ENCODE results near the gene UBE2G1. TPM values are rescaled to one million over a fixed set of nuclear protein-coding genes. Genes with fewer than 3 reads are reported as not detected.

Gene UBE2G1
- total RNA-seq, 4 donors from 2014 or later: 26.4 to 54.1 (median 35.7) TPM

DNA sequence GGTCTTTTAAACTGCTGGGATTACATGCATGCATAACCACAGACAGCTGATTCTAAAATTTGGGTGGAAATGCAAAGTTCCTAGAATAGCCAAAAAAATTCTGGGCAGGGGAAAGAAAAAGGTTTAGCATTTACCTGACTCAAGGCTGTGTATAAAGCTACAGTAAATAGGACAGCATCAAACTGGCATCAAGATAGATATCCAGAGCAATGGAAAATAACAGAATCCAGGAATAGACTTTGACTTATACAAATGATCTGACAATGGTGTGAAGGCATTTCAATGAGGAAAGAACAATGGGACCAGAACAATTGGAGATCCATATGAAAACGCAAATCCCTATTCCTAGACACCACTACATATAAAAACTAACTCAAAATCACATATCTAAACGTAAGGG is 115.6 kb downstream of the UBE2G1 start:
- Histone ChIP-seq H3K36me3 (no peaks in the 10 kb centered on the region), H3K27ac (no peak overlapping the region), H3K27me3 (no peaks in the 10 kb centered on the region), H3K9me3 (no peaks in the 10 kb centered on the region), H3K4me1 (peaks cover 0 to 34% (median 0%) of the 10 kb centered on the region in 4 donors), H3K4me3 (no peak overlapping the region)
- no peak for TF ChIP-seq POLR2A (IDR thresholded peaks at IDR 0.05)
- TF ChIP-seq, protein P1, sequence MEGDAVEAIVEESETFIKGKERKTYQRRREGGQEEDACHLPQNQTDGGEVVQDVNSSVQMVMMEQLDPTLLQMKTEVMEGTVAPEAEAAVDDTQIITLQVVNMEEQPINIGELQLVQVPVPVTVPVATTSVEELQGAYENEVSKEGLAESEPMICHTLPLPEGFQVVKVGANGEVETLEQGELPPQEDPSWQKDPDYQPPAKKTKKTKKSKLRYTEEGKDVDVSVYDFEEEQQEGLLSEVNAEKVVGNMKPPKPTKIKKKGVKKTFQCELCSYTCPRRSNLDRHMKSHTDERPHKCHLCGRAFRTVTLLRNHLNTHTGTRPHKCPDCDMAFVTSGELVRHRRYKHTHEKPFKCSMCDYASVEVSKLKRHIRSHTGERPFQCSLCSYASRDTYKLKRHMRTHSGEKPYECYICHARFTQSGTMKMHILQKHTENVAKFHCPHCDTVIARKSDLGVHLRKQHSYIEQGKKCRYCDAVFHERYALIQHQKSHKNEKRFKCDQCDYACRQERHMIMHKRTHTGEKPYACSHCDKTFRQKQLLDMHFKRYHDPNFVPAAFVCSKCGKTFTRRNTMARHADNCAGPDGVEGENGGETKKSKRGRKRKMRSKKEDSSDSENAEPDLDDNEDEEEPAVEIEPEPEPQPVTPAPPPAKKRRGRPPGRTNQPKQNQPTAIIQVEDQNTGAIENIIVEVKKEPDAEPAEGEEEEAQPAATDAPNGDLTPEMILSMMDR (IDR thresholded peaks at IDR 0.05): no peak
- DNase-seq: no peak

DNA sequence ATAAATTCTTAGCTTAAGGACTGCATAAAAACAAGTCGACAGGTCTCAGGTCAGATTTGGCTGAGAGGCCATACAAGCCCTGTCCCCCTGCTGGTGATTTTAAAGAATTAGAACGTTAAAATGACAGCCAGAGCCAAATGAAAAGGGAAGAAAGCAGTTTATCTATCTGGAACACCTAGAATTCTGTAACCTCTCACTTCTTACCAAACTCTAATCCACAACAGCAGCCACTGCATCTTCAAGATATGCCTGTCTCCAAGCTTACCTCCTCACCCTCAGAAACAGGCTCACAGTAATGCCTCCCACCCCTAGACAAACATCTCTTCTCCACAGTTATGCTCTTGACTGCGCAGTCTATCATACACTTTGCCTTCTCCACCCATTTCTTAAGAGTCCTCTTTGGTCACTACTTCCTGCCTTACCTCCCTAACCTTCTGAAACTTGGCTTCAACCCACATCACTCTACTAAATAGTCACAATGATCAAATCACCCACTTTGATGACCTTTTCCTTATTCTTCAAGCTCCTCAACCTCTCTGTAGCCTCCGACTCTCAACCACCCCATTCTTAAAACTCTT is 116.9 kb downstream of the UBE2G1 start:
- Histone ChIP-seq H3K27ac (no peak overlapping the region), H3K36me3 (no peaks in the 10 kb centered on the region), H3K4me1 (peaks cover 0 to 36% (median 0%) of the 10 kb centered on the region in 4 donors), H3K4me3 (no peak overlapping the region), H3K9me3 (no peaks in the 10 kb centered on the region), H3K27me3 (no peaks in the 10 kb centered on the region)
- no peak for DNase-seq
- TF ChIP-seq POLR2A (IDR thresholded peaks at IDR 0.05): no peak
- TF ChIP-seq, protein P1 (IDR thresholded peaks at IDR 0.05): peak; percentile 17 to 48 (median 42)

DNA sequence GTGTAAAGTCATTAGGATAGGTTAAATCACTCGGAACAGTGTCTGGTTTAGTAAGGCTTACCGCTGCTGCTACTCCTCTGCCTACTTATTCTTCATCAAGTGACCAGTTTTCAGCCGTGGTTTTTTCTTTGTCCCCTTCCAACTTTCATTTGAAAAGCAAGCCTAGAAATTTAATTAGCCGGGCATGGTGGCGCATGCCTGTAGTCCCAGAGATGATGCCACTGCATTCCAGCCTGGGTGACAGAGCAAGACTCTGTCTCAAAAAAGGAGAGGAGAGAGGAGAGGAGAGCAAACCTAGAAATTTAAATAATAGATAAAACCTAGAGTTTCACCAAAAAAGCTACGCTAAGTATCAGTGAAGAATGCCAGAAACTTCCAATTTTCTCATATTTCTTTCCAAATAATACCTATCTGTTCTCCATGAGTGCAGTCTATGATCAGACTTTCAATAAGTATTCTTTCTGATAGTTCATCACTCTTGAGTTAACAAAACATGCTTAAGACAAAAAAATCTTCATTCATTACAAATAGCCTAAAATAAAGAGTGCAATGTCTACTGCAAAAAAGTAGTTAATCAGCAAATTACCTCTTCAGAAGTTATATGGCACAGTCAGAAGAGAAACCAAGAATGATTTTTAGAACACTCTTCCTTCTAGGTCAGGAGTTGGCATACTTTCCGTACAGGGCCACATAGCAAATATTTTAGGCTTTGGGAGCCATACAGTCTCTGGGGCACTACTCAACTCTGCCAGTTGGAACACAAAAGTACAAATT is 117.8 kb downstream of the UBE2G1 start:
- peaks cover 0 to 36% (median 0%) of the 10 kb centered on the region in 4 donors for H3K4me1 ChIP-seq
- TF ChIP-seq, protein P1 (IDR thresholded peaks at IDR 0.05): no peak
- no peak for TF ChIP-seq POLR2A (IDR thresholded peaks at IDR 0.05)
- no peaks in the 10 kb centered on the region for H3K9me3 ChIP-seq
- no peaks in the 10 kb centered on the region for H3K36me3 ChIP-seq
- H3K4me3 ChIP-seq: no peak overlapping the region
- peak overlapping the region in 3 of 4 donors; percentile 14 to 90 (median 67) for H3K27ac ChIP-seq
- DNase-seq: no peak
- no peaks in the 10 kb centered on the region for H3K27me3 ChIP-seq

DNA sequence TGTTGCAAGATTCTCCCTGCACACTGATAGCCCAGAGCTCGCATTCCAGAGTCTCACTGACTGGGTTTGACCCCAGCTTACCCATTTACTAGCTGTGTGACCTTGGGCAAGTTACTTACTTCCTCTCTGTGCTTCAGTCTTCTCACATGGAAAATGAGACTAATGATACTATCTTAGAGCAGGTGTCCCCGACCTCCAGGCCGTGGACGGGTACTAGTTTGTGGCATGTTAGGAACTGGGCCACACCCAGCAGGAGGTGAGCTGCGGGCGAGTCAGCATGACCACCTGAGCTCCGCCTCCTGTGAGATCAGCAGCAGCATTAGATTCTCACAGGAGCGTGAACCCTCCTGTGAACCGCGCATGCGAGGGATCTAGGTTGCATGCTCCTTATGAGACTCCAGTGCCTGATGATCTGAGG is 118.5 kb downstream of the UBE2G1 start:
- H3K27me3 ChIP-seq: no peaks in the 10 kb centered on the region
- no peak overlapping the region for H3K4me3 ChIP-seq
- no peaks in the 10 kb centered on the region for H3K36me3 ChIP-seq
- peaks cover 0 to 36% (median 0%) of the 10 kb centered on the region in 4 donors for H3K4me1 ChIP-seq
- TF ChIP-seq, protein P1 (IDR thresholded peaks at IDR 0.05): no peak
- TF ChIP-seq POLR2A (IDR thresholded peaks at IDR 0.05): no peak
- DNase-seq: peak in 2 of 3 donors; percentile 84 to 86
- H3K9me3 ChIP-seq: no peaks in the 10 kb centered on the region
- peak overlapping the region in 3 of 4 donors; percentile 14 to 90 (median 67) for H3K27ac ChIP-seq

DNA sequence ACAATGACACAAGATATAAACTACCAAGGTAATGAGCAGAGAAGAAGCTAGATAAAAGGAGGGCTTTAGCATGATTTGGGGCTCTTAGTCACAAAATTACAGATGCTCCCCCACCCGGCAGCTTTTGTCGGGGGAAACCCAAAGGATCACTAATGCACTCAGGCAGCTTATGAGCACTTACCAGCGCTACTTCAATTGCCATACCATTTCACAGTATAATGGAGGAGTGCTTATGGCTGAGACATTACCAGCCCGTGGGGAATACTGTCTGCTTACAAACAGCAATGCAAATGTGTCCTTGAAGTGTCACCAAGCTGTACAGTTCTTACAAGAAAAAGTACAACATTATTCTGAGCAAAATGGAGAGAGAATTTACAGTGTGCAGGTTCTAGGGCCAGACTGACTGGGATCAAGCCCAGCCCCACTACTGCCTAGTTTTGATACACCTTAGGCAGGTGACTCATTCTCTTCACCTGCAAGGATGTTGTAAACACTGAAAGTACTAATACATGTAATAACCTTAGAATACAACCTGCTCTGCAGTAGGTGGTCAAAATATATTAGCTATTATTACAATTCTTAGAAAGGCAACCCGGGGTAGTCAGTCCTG is 119.0 kb downstream of the UBE2G1 start:
- Histone ChIP-seq H3K4me1 (peaks cover 0 to 36% (median 0%) of the 10 kb centered on the region in 4 donors), H3K36me3 (peaks cover 0 to 2% (median 0%) of the 10 kb centered on the region in 3 donors), H3K9me3 (no peaks in the 10 kb centered on the region), H3K4me3 (no peak overlapping the region), H3K27me3 (no peaks in the 10 kb centered on the region), H3K27ac (peak overlapping the region in 3 of 4 donors; percentile 14 to 90 (median 67))
- DNase-seq: no peak
- TF ChIP-seq POLR2A (IDR thresholded peaks at IDR 0.05): no peak
- TF ChIP-seq, protein P1 (IDR thresholded peaks at IDR 0.05): no peak

All from Peyer's patch (tissue), 4 donors.